ENCODE measurements around the gene MYF5.

The MYF5 gene

GRCh38 chr12:80698847-80699542 lies 17.7 kb upstream of the MYF5 start:
- Mint-ChIP-seq H3K9me3 (no peaks in the 10 kb centered on the region), H3K4me1 (ENCODE audit: low read depth) (no peaks in the 10 kb centered on the region), H3K27me3 (peaks cover 5% of the 10 kb centered on the region), H3K4me3 (no peak overlapping the region), H3K36me3 (ENCODE audit: low read depth) (no peaks in the 10 kb centered on the region), H3K27ac (no peak overlapping the region)
- intact Hi-C loops (cut with micrococcal nuclease), result no loop called here

DNA sequence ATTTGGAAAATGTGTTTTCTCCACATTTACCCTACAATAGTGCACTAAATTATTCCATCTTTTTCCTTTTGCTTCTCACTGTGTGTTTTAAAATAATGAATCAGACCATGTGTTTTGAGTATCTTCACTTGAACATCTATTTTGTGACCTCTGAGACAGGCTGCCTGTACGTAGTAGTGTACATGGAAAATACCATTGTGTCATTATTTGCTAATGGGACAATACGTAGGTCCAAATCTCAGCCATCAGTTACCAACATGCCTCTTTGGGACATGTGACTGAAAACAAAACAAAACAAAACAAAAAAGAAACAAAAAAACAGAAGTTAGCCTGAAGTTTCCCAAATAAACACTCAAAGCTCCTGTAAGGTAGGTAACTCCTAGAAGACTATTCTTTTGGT lies 16.4 kb upstream of the MYF5 start:
- peaks cover 6% of the 10 kb centered on the region for H3K27me3 Mint-ChIP-seq
- no peaks in the 10 kb centered on the region for H3K36me3 Mint-ChIP-seq (ENCODE audit: low read depth)
- intact Hi-C loops (cut with micrococcal nuclease), result no loop called here
- no peak overlapping the region for H3K4me3 Mint-ChIP-seq
- H3K9me3 Mint-ChIP-seq, result no peaks in the 10 kb centered on the region
- H3K4me1 Mint-ChIP-seq (ENCODE audit: low read depth), result no peaks in the 10 kb centered on the region
- no peak overlapping the region for H3K27ac Mint-ChIP-seq

DNA sequence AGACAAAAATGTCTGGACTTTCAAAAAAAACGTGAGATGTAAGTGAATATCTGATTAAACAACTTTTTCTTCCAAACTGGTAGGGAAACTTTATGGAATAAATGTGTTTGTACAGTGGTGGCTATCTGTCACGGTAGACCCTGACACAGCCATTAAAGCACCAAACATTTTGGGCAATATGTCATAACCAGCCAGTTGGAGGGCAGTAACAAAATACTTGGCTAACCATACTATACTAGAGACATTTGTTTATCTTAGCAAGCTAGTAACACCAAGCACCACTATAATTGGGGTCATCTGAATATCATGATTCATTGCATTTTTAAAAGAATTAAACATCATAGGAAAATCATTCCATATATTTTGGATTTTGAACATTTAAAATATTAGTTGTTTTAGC lies 15.3 kb upstream of the MYF5 start:
- no peaks in the 10 kb centered on the region for H3K4me1 Mint-ChIP-seq (ENCODE audit: low read depth)
- intact Hi-C loops (cut with micrococcal nuclease), result no loop called here

GRCh38 chr12:80702889-80703805 lies 13.6 kb upstream of the MYF5 start:
- H3K9me3 Mint-ChIP-seq, result no peaks in the 10 kb centered on the region
- H3K27ac Mint-ChIP-seq, result no peak overlapping the region
- H3K4me1 Mint-ChIP-seq (ENCODE audit: low read depth), result peaks cover under 1% of the 10 kb centered on the region
- H3K27me3 Mint-ChIP-seq, result peaks cover 23% of the 10 kb centered on the region
- no peaks in the 10 kb centered on the region for H3K36me3 Mint-ChIP-seq (ENCODE audit: low read depth)
- H3K4me3 Mint-ChIP-seq, result no peak overlapping the region
- intact Hi-C loops (cut with micrococcal nuclease), result no loop called here

More for the DNA sequence above, 15.3 kb upstream of the MYF5 start:
- Mint-ChIP-seq H3K4me3 (no peak overlapping the region), H3K27me3 (peaks cover 8% of the 10 kb centered on the region), H3K36me3 (ENCODE audit: low read depth) (no peaks in the 10 kb centered on the region), H3K9me3 (no peaks in the 10 kb centered on the region), H3K27ac (no peak overlapping the region)

GRCh38 chr12:80704420-80704819 lies 12.3 kb upstream of the MYF5 start:
- no peak overlapping the region for H3K27ac Mint-ChIP-seq

GRCh38 chr12:80707126-80707829 lies 9.4 kb upstream of the MYF5 start, which contains the start of gene MYF6:
TSS of gene MYF6 (plus strand) at chr12:80707634. CDS start at chr12:80707720, 86 bp downstream.
- peaks cover 10% of the 10 kb centered on the region for H3K4me1 Mint-ChIP-seq (ENCODE audit: low read depth)
- no peaks in the 10 kb centered on the region for H3K36me3 Mint-ChIP-seq (ENCODE audit: low read depth)
- peaks cover 49% of the 10 kb centered on the region for H3K27me3 Mint-ChIP-seq
- peak within 1 kb of the TSS; percentile 53 for H3K4me3 Mint-ChIP-seq
- no peaks in the 10 kb centered on the region for H3K9me3 Mint-ChIP-seq
- intact Hi-C loops (cut with micrococcal nuclease), result no loop called here
- H3K27ac Mint-ChIP-seq, result no peak within 1 kb of the TSS

More at GRCh38 chr12:80704420-80704819, 12.3 kb upstream of the MYF5 start:
- intact Hi-C loops (cut with micrococcal nuclease), result no loop called here
- no peaks in the 10 kb centered on the region for H3K9me3 Mint-ChIP-seq
- H3K27me3 Mint-ChIP-seq, result peaks cover 33% of the 10 kb centered on the region
- H3K36me3 Mint-ChIP-seq (ENCODE audit: low read depth), result no peaks in the 10 kb centered on the region
- H3K4me3 Mint-ChIP-seq, result no peak overlapping the region
- H3K4me1 Mint-ChIP-seq (ENCODE audit: low read depth), result peaks cover 10% of the 10 kb centered on the region

DNA sequence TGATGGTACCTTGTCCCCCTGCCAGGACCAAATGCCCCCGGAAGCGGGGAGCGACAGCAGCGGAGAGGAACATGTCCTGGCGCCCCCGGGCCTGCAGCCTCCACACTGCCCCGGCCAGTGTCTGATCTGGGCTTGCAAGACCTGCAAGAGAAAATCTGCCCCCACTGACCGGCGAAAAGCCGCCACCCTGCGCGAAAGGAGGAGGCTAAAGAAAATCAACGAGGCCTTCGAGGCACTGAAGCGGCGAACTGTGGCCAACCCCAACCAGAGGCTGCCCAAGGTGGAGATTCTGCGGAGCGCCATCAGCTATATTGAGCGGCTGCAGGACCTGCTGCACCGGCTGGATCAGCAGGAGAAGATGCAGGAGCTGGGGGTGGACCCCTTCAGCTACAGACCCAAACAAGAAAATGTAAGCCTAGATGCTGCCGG lies 8.9 kb upstream of the MYF5 start:
- peaks cover 54% of the 10 kb centered on the region for H3K27me3 Mint-ChIP-seq
- intact Hi-C loops (cut with micrococcal nuclease), result no loop called here
- peaks cover 10% of the 10 kb centered on the region for H3K4me1 Mint-ChIP-seq (ENCODE audit: low read depth)
- H3K36me3 Mint-ChIP-seq (ENCODE audit: low read depth), result no peaks in the 10 kb centered on the region
- H3K27ac Mint-ChIP-seq, result no peak overlapping the region
- no peaks in the 10 kb centered on the region for H3K9me3 Mint-ChIP-seq
- H3K4me3 Mint-ChIP-seq, result no peak overlapping the region

DNA sequence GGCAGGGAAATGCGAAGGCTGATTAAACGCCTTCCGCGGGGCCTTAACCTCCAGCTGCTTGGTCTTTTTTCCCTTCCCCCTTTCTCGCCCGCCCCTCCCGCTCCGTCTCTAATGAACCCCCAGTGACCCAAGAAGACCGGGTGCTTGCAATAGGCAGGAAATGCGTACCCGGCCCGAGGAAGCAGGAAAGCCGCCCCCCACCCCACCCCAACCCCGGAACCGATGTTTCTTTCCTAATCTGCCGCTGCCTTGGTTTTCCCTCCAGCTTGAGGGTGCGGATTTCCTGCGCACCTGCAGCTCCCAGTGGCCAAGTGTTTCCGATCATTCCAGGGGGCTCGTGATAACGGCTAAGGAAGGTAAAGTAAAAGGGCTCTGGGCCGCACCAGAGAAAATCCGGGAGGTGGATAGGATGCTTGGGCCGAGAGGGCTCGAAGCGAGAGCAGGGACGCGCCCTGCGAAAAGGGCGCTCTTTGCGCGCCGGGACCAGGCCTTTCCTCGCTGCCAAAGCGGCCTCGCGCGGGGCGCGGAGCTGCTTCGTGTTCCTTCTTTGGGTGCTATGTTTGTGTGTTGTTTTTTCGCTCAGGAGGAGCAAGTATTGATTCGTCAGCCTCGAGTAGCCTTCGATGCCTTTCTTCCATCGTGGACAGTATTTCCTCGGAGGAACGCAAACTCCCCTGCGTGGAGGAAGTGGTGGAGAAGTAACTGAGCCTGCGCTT lies 8.3 kb upstream of the MYF5 start:
- Mint-ChIP-seq H3K4me3 (peak overlapping the region; percentile 53), H3K27me3 (peaks cover 54% of the 10 kb centered on the region), H3K27ac (no peak overlapping the region), H3K4me1 (ENCODE audit: low read depth) (peaks cover 10% of the 10 kb centered on the region), H3K36me3 (ENCODE audit: low read depth) (no peaks in the 10 kb centered on the region), H3K9me3 (no peaks in the 10 kb centered on the region)
- intact Hi-C loops (cut with micrococcal nuclease), result no loop called here

DNA sequence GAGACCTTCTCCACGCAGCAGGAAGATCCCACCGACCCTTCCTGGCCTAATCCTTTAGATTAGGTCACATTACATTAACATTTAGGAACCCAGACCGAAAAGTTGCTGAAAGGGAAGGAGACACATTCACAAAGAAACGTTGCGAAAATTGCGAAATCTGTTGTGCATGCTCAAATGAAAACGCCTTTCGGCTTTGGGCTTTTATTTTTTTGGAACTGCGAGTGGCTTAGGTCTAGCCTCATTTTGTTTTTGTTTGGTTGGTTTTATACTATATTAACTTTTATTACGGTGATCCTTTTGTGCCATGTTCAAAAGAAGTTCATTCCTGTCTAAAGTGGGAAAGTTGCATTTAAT lies 7.8 kb upstream of the MYF5 start:
- H3K27me3 Mint-ChIP-seq, result peaks cover 60% of the 10 kb centered on the region
- H3K4me3 Mint-ChIP-seq, result peak overlapping the region; percentile 53
- intact Hi-C loops (cut with micrococcal nuclease), result no loop called here
- H3K36me3 Mint-ChIP-seq (ENCODE audit: low read depth), result no peaks in the 10 kb centered on the region
- peaks cover 10% of the 10 kb centered on the region for H3K4me1 Mint-ChIP-seq (ENCODE audit: low read depth)
- H3K9me3 Mint-ChIP-seq, result no peaks in the 10 kb centered on the region
- no peak overlapping the region for H3K27ac Mint-ChIP-seq

DNA sequence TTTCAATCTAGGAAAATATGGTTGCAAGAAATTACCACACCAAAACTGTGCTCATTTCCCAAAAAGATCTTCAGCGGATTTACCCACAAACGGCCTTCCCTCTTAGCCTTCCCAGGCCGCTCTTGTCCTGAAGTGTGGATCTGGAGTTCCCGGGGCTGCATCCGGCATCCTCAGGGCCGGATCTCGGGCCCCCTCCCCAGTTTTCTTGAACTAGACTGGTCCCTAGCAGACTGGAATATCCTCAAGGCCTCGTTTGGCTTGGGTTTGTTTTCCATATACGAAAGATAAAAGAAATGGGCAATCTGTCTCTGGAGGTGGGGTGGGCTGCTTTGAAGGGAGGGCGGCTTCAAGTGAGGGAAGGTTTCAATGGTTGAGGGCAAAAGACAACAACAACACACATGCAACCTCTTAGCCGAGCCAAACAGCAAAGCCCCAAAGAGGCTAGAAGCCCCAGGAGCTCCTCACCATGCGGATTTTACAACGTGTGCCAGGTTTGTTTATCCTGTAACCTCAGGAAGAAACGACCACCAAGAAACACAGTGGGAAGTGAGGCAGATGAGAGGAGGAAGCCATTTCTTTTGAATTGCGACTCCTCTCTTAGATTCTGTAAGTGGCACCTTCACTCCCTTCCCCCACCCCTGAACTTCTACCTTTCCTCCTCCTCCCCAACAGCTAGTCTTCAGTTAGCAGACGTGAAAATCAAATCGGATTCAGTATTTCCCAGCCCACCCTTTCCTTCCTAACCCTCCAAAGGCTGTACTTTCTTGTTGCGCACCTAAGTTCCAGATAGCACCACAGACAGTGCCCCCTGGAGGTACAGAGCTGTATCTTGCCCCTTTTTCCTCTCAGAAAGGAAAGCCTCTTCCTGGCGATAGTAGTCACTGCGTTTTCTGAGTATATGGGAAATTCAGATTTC lies 6.6 kb upstream of the MYF5 start:
- no peak overlapping the region for H3K4me3 Mint-ChIP-seq
- H3K4me1 Mint-ChIP-seq (ENCODE audit: low read depth), result peaks cover 10% of the 10 kb centered on the region
- H3K27ac Mint-ChIP-seq, result no peak overlapping the region
- H3K36me3 Mint-ChIP-seq (ENCODE audit: low read depth), result no peaks in the 10 kb centered on the region
- H3K27me3 Mint-ChIP-seq, result peaks cover 69% of the 10 kb centered on the region
- no peaks in the 10 kb centered on the region for H3K9me3 Mint-ChIP-seq
- intact Hi-C loops (cut with micrococcal nuclease), result no loop called here

- H3K4me1 Mint-ChIP-seq (ENCODE audit: low read depth), result peaks cover 10% of the 10 kb centered on the region
- H3K4me3 Mint-ChIP-seq, result no peak overlapping the region
- H3K27ac Mint-ChIP-seq, result no peak overlapping the region
- intact Hi-C loops (cut with micrococcal nuclease), result no loop called here
- H3K36me3 Mint-ChIP-seq (ENCODE audit: low read depth), result no peaks in the 10 kb centered on the region
- H3K9me3 Mint-ChIP-seq, result no peaks in the 10 kb centered on the region
- H3K27me3 Mint-ChIP-seq, result peaks cover 77% of the 10 kb centered on the region
These were observed 5.8 kb upstream of the MYF5 start for GRCh38 chr12:80710727-80711449.

- H3K4me3 Mint-ChIP-seq, result no peak overlapping the region
- no peak overlapping the region for H3K27ac Mint-ChIP-seq
- no peaks in the 10 kb centered on the region for H3K9me3 Mint-ChIP-seq
- peaks cover 81% of the 10 kb centered on the region for H3K27me3 Mint-ChIP-seq
- H3K4me1 Mint-ChIP-seq (ENCODE audit: low read depth), result peaks cover 10% of the 10 kb centered on the region
- intact Hi-C loops (cut with micrococcal nuclease), result no loop called here
- no peaks in the 10 kb centered on the region for H3K36me3 Mint-ChIP-seq (ENCODE audit: low read depth)
These were observed 4.8 kb upstream of the MYF5 start for GRCh38 chr12:80711866-80712265.

Measured in dendritic cell treated with granulocyte-macrophage colony-stimulating factor and Interleukin-4, amounts not matched to agents 40 ng/mL and 50 ng/mL, for 4 days (primary cell).